Measurements from ENCODE around the gene GRIN2B.

- no peak for TF ChIP-seq POLR2AphosphoS5 (IDR thresholded peaks at IDR 0.05; ENCODE audit: borderline replicate concordance, low read depth, low read length)
- TF ChIP-seq EZH2 (IDR thresholded peaks at IDR 0.05), result no peak
- TF ChIP-seq FOXP2 (optimal IDR thresholded peaks at IDR 0.05; ENCODE audit: control extremely low read depth, extremely low read length, insufficient read depth), result no peak
These were observed 685 bp downstream of the GRIN2B start for GRCh38 chr12:13980538-13981295.

Data from SK-N-MC (cell line).